Mucosa of descending colon (tissue), 3 donors: ENCODE data around the gene OSBPL10. TPM values are rescaled to one million over a fixed set of nuclear protein-coding genes. Genes with fewer than 3 reads are reported as not detected.

Experiments used
- ATAC-seq: fragments of 200-7000 bp; cut with Tn5 transposase; one replicate; pipeline ENCODE4 v1.9.1; 2020; ENCODE audit warnings: mild to moderate bottlenecking, moderate library complexity
- DNase-seq, 3 donors: peaks; one replicate each; pipeline ENCODE4 v3.0.0-alpha.2; 2020
- H3K36me3 ChIP-seq: fragments of 200-600 bp; one replicate; pipeline ENCODE4 v1.8.0; 2021; ENCODE audit warnings: low read depth, mild to moderate bottlenecking
- H3K4me1 ChIP-seq: fragments of 200-600 bp; one replicate; pipeline ENCODE4 v1.8.0; 2021; ENCODE audit warnings: low read depth, mild to moderate bottlenecking
- H3K4me3 ChIP-seq: fragments of 200-600 bp; one replicate; pipeline ENCODE4 v1.8.0; 2021; ENCODE audit warnings: mild to moderate bottlenecking
- H3K9me3 ChIP-seq: fragments of 200-600 bp; one replicate; pipeline ENCODE4 v1.8.0; 2021; ENCODE audit warnings: mild to moderate bottlenecking
- intact Hi-C, 2 donors: fragments of 100-400 bp; cut with DNase I in 1 of 2; cut with micrococcal nuclease in 1 of 2; formaldehyde crosslinking; loops; one replicate each; pipeline versions ENCODE4 v1.11.0 to v1.11.1; 2022; cut with DNase I, micrococcal nuclease
- total RNA-seq, 3 donors: library from RNA; stranded (reverse); fragmentation: NEBNext Ultra II Directional in 2 of 3; extraction: Animal tissue kit (Norgen Biotek cat#: 25700) in 2 of 3; gene quantifications; one replicate each; pipeline versions ENCODE4 v1.2.1 to v1.2.4, GENCODE V29; 2021 to 2023
- TF ChIP-seq, protein P1 (sequence below): fragments of 200-600 bp; IDR thresholded peaks from one replicate; pipeline ENCODE4 v1.8.0; 2022; ENCODE audit warnings: antibody characterized with exemption, mild to moderate bottlenecking
- donor health status: DM: no; HTN: no; CAD: no; lungs with moderate emphysema.
- donor health status: DM: no; HTN: no; CAD: no.
- donor health status: DM: no; HTN: yes; CAD: no.

OSBPL10 gene
- total RNA-seq, 3 donors from 2014 or later = 15.7 to 23.9 (median 16.6) TPM

GRCh38 chr3:31793821-31794220 lies 187.2 kb downstream of the OSBPL10 start:
- ATAC-seq = no peak
- no peak for DNase-seq
- TF ChIP-seq, protein P1, sequence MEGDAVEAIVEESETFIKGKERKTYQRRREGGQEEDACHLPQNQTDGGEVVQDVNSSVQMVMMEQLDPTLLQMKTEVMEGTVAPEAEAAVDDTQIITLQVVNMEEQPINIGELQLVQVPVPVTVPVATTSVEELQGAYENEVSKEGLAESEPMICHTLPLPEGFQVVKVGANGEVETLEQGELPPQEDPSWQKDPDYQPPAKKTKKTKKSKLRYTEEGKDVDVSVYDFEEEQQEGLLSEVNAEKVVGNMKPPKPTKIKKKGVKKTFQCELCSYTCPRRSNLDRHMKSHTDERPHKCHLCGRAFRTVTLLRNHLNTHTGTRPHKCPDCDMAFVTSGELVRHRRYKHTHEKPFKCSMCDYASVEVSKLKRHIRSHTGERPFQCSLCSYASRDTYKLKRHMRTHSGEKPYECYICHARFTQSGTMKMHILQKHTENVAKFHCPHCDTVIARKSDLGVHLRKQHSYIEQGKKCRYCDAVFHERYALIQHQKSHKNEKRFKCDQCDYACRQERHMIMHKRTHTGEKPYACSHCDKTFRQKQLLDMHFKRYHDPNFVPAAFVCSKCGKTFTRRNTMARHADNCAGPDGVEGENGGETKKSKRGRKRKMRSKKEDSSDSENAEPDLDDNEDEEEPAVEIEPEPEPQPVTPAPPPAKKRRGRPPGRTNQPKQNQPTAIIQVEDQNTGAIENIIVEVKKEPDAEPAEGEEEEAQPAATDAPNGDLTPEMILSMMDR = no peak
- Histone ChIP-seq H3K4me1 (no peaks in the 10 kb centered on the region), H3K9me3 (no peaks in the 10 kb centered on the region), H3K36me3 (no peaks in the 10 kb centered on the region), H3K4me3 (no peak overlapping the region)
- intact Hi-C loops = no loop called here

DNA sequence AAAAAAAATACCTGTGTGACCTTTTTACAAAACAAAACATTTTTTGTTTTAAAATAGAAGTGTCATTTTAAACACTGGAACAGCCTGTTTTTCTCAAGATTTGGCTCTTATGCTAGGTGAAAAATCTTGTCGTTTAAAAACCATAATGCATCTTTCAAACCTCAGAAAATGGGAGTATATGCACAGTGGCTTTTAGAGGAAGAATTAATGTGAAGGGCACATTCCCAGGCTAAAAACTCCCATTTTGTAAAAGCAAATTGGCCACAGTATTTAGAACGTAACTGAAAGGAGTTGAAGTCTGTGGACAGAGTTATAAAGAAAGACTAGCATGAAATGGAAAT lies 190.0 kb downstream of the OSBPL10 start:
- TF ChIP-seq, protein P1 = no peak
- no peaks in the 10 kb centered on the region for H3K36me3 ChIP-seq
- DNase-seq = no peak
- no peaks in the 10 kb centered on the region for H3K9me3 ChIP-seq
- no peak for ATAC-seq
- H3K4me1 ChIP-seq = no peaks in the 10 kb centered on the region
- H3K4me3 ChIP-seq = no peak overlapping the region
- intact Hi-C loops = no loop called here

DNA sequence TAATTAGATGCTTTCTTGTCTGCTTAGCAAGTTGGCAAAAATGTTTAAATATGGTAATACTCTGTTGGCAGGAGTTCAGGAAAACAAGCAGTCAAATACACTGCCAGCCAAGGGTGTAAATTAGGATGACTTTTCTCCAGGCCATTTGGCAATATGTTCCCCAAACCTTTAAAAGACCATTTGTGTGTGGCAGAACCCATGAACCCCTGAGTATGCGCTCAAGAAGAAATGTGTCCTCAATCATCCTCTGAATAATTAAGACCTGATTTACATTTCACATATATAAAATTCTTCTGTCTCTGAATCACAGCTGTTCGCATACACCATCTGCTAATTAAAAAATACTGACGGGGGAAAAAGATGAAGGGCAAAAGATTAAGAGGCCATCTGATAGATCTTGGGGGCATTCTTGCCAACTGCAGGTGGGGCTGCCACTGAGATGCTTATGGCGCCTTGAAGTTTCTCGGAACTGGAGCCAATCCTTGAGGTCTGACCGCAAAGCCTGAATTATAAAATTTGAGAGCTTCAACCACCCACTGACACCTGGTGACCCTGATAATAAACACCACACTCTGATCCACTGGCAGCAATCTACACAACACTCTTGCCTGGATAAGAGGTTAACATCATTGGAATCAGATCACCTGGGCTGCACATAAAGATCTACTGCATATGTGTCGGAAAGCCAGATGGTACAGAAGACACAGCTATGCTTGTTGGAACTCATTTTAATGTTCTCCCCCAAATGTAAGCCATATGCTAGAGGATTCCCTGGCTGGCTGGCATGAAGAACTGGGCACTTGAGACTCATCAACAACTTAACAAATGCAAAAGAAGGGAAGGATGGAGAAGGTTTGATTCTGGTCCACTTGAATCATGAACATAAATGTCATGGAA lies 190.6 kb downstream of the OSBPL10 start:
- ATAC-seq (no peak), DNase-seq (no peak)
- Histone ChIP-seq H3K4me3 (no peak overlapping the region), H3K9me3 (no peaks in the 10 kb centered on the region), H3K36me3 (no peaks in the 10 kb centered on the region), H3K4me1 (no peaks in the 10 kb centered on the region)
- intact Hi-C loops = no loop called here
- TF ChIP-seq, protein P1 = no peak

DNA sequence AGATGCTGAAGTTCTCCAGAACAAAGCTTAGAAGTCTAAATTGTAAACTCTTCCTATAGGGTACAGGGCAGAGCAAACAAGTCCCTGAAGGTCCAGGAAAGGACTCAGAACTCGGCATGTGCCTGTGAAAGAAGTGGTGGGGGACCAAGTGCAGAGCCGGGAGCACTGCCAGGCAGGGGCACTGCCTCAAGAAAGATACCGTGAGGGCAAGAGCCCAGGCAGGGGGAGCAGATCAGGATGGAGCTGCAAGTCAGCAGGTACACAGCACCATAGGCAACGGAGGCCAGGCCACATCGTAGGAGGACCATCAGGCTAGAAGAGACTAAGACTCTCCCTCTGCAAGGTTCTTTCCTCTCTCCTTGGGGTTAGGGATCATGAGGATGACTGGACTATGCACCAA lies 191.6 kb downstream of the OSBPL10 start:
- TF ChIP-seq, protein P1 = no peak
- H3K9me3 ChIP-seq = no peaks in the 10 kb centered on the region
- no peaks in the 10 kb centered on the region for H3K4me1 ChIP-seq
- DNase-seq (no peak), ATAC-seq (no peak)
- no peak overlapping the region for H3K4me3 ChIP-seq
- no peaks in the 10 kb centered on the region for H3K36me3 ChIP-seq
- intact Hi-C loops = no loop called here

- intact Hi-C loops = no loop called here
- ATAC-seq (no peak), DNase-seq (no peak)
- Histone ChIP-seq H3K36me3 (no peaks in the 10 kb centered on the region), H3K9me3 (no peaks in the 10 kb centered on the region), H3K4me1 (no peaks in the 10 kb centered on the region), H3K4me3 (no peak overlapping the region)
- TF ChIP-seq, protein P1 = no peak
These were observed 195.3 kb downstream of the OSBPL10 start for GRCh38 chr3:31785734-31786133.
